KOPT-K1 (cell line): ENCODE measurements around the gene LAIR2.
"Not testable (repeated sequence)": the region's sequence is repeated elsewhere in the genome, so short reads cannot be mapped to it uniquely, and the experiment has no call there.

Source experiments
- H3K27ac ChIP-seq: fragments of 200-600 bp; sonication (generic); 2 replicates; pipeline ENCODE4 v1.5.1; 2016; ENCODE audit warnings: antibody characterized with exemption, mild to moderate bottlenecking, low read depth, low read length; ENCODE audit not compliant: poor library complexity, severe bottlenecking
- H3K36me3 ChIP-seq: fragments of 200-600 bp; sonication (generic); 2 replicates; pipeline ENCODE4 v1.5.1; 2017; ENCODE audit warnings: antibody characterized with exemption, mild to moderate bottlenecking, low read length, moderate library complexity; ENCODE audit not compliant: insufficient read depth
- H3K9me3 ChIP-seq: fragments of 200-600 bp; sonication (generic); 2 replicates; pipeline ENCODE4 v1.5.1; 2017; ENCODE audit warnings: antibody characterized with exemption, low read length, mild to moderate bottlenecking; ENCODE audit not compliant: insufficient read depth, poor library complexity, severe bottlenecking

Gene LAIR2

DNA sequence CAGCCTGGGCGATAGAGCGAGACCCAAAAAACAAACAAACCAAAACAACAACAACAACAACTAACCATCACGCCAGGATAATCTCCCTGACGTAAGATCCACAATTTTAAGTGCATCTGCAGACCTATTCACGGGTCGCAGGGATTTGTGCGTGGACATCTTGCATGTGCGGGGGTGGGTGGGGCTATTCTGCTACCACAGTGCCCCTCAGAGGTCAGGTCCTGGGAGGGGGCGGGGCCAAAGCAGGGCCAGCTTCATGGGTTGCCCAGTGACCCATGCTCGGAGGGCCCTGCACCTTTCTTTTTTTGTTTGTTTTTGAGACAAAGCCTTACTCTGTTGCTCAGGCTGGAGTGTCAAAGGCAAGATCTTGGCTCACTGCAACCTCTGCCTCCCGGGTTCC lies 26.9 kb upstream of the LAIR2 start:
- no peaks in the 10 kb centered on the region for H3K36me3 ChIP-seq
- no peak overlapping the region for H3K27ac ChIP-seq
- no peaks in the 10 kb centered on the region for H3K9me3 ChIP-seq

DNA sequence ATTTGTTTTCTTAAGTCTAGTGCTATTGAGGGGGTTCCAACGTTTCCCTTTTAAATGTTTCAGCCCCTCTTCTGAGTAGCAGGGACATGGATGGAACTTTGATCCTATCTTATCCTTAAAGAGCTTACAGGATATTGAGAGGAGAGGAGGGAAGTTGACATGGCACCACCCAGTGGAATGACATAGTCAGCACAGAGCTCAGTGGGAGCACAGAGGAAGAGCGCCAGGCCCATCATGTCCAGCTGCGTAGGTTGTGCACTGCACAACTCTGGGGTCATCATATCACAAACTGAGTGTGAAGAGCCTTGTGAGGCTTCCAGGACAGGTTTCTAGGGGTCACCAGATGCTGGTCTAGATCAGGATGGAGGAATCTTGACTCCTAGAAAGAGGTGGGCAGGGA lies 25.0 kb upstream of the LAIR2 start:
- no peaks in the 10 kb centered on the region for H3K9me3 ChIP-seq
- no peaks in the 10 kb centered on the region for H3K36me3 ChIP-seq
- no peak overlapping the region for H3K27ac ChIP-seq

DNA sequence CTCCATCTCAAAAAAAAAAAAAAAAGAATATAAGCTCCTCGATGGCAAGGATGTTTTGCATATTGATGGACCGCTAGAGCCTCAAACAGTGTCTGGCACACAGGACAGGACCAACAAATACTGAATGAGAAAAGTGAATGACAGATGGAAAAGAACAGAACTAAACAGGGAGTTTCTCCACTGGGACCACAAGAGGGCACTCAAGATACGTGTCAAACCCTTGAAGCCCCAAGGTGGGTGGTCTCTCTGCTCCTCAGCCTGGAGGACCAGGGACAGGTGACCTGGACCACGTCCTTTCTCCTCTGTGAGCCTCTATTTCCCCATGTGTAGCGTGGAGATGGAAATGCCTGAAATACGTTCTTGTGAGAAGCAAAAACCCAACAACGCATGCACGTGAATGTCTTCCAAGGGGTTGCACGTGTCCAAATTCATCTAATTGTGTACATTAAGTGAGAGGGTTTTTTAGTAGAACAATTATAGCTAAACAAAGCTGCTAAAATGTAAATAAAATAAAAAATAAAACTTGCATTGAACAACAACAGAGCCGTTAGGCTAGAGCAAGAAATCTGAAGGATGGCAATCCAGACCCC lies 23.9 kb upstream of the LAIR2 start:
- Histone ChIP-seq H3K36me3 (no peaks in the 10 kb centered on the region), H3K27ac (no peak overlapping the region)

GRCh38 chr19:54480051-54480450 lies 22.6 kb upstream of the LAIR2 start:
- H3K9me3 ChIP-seq: no peaks in the 10 kb centered on the region
- no peak overlapping the region for H3K27ac ChIP-seq
- H3K36me3 ChIP-seq: no peaks in the 10 kb centered on the region

More for the DNA sequence above, 23.9 kb upstream of the LAIR2 start:
- H3K9me3 ChIP-seq: no peaks in the 10 kb centered on the region

DNA sequence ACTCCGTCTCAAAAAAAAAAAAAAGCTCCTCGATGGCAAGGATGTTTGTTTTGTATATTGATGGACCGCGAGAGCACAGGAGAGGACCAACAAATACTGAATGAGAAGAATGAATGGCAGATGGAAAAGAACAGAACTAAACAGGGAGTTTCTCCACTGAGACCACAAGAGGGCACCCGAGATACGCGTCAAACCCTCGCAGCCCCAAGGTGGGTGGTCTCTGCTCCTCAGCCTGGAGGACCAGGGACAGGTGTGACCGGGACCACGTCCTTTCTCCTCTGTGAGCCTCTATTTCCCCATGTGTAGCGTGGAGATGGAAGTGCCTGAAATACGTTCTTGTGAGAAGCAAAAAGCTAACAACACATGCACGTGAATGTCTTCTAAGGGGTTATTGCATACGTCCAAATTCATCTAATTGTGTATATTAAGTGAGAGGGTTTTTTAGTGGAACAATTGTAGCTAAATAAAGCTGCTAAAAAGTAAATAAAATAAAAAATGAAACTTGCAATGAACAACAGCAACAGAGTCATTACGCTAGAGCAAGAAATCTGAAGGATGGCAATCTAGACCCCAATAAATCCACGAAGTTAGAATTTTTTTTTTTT lies 21.2 kb upstream of the LAIR2 start:
- Histone ChIP-seq H3K9me3 (no peaks in the 10 kb centered on the region), H3K27ac (no peak overlapping the region), H3K36me3 (no peaks in the 10 kb centered on the region)

DNA sequence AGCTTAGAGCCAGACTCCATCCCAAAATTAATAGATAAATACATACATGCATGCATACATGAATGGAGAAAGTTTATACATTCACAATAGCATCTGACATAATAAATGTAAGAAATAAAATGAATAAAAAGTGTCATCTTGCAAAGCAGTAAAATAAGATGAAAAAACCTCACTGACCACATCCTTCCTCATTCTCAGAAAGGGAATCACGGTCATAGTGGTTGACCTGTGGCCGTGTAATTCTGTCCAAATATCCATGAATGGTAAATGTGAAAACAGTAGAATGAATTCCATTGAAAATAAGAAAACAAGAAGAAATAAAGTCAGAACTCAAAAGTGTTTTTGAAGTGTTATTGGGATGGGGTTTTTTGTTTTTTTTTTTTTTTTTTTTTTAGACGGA lies 19.7 kb upstream of the LAIR2 start:
- H3K27ac ChIP-seq: no peak overlapping the region
- no peaks in the 10 kb centered on the region for H3K36me3 ChIP-seq
- H3K9me3 ChIP-seq: no peaks in the 10 kb centered on the region

DNA sequence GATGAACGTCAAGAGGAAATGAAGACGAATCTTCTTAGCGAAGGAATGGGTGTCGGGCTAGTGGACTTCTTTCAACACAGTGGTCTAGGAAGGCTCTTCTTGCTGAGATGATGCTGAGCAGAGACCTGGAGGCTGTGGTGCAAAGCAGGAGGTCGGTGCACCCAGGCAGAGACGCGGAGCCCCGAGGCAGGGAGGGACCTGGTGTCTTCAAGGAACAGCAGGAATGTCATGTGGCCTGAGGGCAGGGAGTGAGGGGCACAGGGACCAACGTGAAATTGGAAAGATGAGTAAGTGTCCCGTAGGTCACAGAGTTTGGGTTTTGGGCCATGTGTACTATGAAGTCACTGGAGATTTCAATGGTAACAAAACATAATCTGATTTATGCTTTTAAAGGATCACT lies 18.2 kb upstream of the LAIR2 start:
- Histone ChIP-seq H3K27ac (no peak overlapping the region), H3K9me3 (no peaks in the 10 kb centered on the region), H3K36me3 (no peaks in the 10 kb centered on the region)

GRCh38 chr19:54485851-54486250 lies 16.8 kb upstream of the LAIR2 start:
- H3K27ac ChIP-seq: no peak overlapping the region
- H3K36me3 ChIP-seq: no peaks in the 10 kb centered on the region
- no peaks in the 10 kb centered on the region for H3K9me3 ChIP-seq

- Histone ChIP-seq H3K27ac (no peak overlapping the region), H3K9me3 (no peaks in the 10 kb centered on the region), H3K36me3 (no peaks in the 10 kb centered on the region)
Observed at GRCh38 chr19:54489341-54489740, 13.3 kb upstream of the LAIR2 start.

- no peak overlapping the region for H3K27ac ChIP-seq
- H3K9me3 ChIP-seq: no peaks in the 10 kb centered on the region
- H3K36me3 ChIP-seq: no peaks in the 10 kb centered on the region
Observed at GRCh38 chr19:54489766-54490165, 12.9 kb upstream of the LAIR2 start.

GRCh38 chr19:54492568-54492967 lies 10.1 kb upstream of the LAIR2 start:
- Histone ChIP-seq H3K27ac (peak overlapping the region; percentile 55), H3K9me3 (no peaks in the 10 kb centered on the region), H3K36me3 (no peaks in the 10 kb centered on the region)

GRCh38 chr19:54493056-54493455 lies 9.6 kb upstream of the LAIR2 start:
- peak overlapping the region; percentile 55 for H3K27ac ChIP-seq
- H3K9me3 ChIP-seq, H3K36me3 ChIP-seq: not testable (repeated sequence)

- no peaks in the 10 kb centered on the region for H3K36me3 ChIP-seq
- no peak overlapping the region for H3K27ac ChIP-seq
- no peaks in the 10 kb centered on the region for H3K9me3 ChIP-seq
Observed at GRCh38 chr19:54493967-54494585, 8.6 kb upstream of the LAIR2 start.

- not testable (repeated sequence) for H3K27ac ChIP-seq, H3K9me3 ChIP-seq, H3K36me3 ChIP-seq
Observed at GRCh38 chr19:54495284-54495683, 7.3 kb upstream of the LAIR2 start.

DNA sequence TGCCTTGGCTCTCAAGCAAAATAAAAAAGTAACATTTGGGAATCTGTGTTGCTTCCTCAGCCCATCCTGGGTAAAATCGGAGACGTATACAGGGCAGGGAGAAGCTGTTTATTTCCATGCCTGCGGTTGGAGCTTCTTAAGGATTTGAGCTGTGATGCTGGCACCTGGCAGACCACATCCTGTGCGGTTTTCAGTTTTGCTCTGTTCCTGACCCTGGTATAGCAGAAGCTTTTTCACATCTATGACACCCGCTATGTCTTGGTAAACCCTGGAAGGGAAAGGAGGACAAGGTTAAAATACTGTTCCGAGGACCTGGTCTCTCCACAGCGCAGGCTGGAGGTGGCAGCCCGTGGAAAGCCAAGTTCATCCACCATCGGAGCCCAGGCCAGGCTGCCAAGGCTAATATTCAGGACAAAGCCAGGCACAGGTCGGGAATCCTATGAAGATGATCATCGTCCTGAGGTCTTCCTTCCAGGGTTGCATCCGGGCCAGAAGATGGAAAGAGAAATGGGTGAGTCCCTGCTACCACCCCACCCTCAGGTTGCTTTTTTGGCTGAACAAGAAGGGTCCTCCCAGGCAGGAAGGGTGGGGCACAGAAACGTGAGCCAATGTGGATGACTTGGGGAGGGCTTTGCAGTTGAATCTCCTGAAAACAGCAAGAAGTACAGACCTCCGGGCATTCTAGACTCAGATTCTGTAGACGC lies 4.7 kb upstream of the LAIR2 start:
- peak overlapping the region; percentile 69 for H3K27ac ChIP-seq
- not testable (repeated sequence) for H3K9me3 ChIP-seq, H3K36me3 ChIP-seq

DNA sequence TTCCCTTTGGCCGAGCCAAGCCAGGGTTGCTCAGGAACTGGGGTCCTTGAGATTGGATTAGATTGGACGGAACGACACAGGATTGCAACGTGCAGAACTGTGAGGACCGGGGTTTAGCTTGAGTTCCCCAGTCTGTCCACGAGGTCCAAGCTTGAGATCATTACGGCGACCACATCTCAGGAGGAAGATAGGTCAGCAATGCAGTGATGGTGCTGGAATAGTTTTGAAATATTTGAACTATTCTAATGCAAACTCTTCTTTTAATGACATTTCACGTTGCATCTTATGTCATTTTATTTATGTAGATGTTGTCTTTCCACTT lies 4.2 kb upstream of the LAIR2 start:
- H3K9me3 ChIP-seq, H3K36me3 ChIP-seq: not testable (repeated sequence)
- peak overlapping the region; percentile 69 for H3K27ac ChIP-seq
